HEK293 (cell line): ENCODE measurements around the gene COL6A1.

Source experiments
- SCRT2 ChIP-seq: fragments of 450-650 bp; formaldehyde crosslinking; IDR thresholded peaks from 2 replicates; pipeline ENCODE4 v1.5.1; 2016; ENCODE audit warnings: missing biosample characterization, missing genetic modification characterization
- TCF7L2 ChIP-seq: IDR thresholded peaks from 2 replicates; pipeline ENCODE4 v1.6.1; 2011; ENCODE audit warnings: low read depth, mild to moderate bottlenecking, inconsistent platforms, low read length, moderate library complexity, borderline replicate concordance
- TRIM28 ChIP-seq: IDR thresholded peaks from 2 replicates; pipeline ENCODE4 v1.6.1; 2011; ENCODE audit warnings: low read length, control low read depth, borderline replicate concordance
- ZBTB7A ChIP-seq: fragments of 450-650 bp; formaldehyde crosslinking; IDR thresholded peaks from 2 replicates; pipeline ENCODE4 v1.5.1; 2016; ENCODE audit warnings: low read depth, missing biosample characterization, missing genetic modification characterization
- ZBTB8A ChIP-seq: fragments of 450-650 bp; formaldehyde crosslinking; IDR thresholded peaks from 2 replicates; pipeline ENCODE4 v1.5.1; 2016; ENCODE audit warnings: missing biosample characterization, missing genetic modification characterization
- ZNF549 ChIP-seq: fragments of 450-650 bp; IDR thresholded peaks from 2 replicates; pipeline ENCODE4 v1.5.1; 2018; ENCODE audit warnings: missing biosample characterization, missing genetic modification characterization, mild to moderate bottlenecking, inconsistent platforms, moderate library complexity
- TF ChIP-seq, protein P1 (sequence below): fragments of 450-650 bp; formaldehyde crosslinking; IDR thresholded peaks from 2 replicates; pipeline ENCODE4 v1.5.1; 2016; ENCODE audit warnings: missing biosample characterization, missing genetic modification characterization
- TF ChIP-seq, protein P2 (sequence below): fragments of 450-650 bp; formaldehyde crosslinking; IDR thresholded peaks from 2 replicates; pipeline ENCODE4 v1.5.1; 2016; ENCODE audit warnings: missing biosample characterization, missing genetic modification characterization
- TF ChIP-seq, protein P3 (sequence below): fragments of 450-650 bp; formaldehyde crosslinking; IDR thresholded peaks from 2 replicates; pipeline ENCODE4 v1.5.1; 2016; ENCODE audit warnings: missing biosample characterization, missing genetic modification characterization
- TF ChIP-seq, protein P4 (sequence below): fragments of 450-650 bp; formaldehyde crosslinking; IDR thresholded peaks from 2 replicates; pipeline ENCODE4 v1.5.1; 2016; ENCODE audit warnings: missing biosample characterization, missing genetic modification characterization
- TF ChIP-seq, protein P5 (sequence below): fragments of 450-650 bp; formaldehyde crosslinking; conservative IDR thresholded peaks from 2 replicates; pipeline ENCODE4 v1.5.1; 2016; ENCODE audit warnings: low read depth, missing biosample characterization, missing genetic modification characterization
- TF ChIP-seq, protein P6 (sequence below): fragments of 450-650 bp; formaldehyde crosslinking; IDR thresholded peaks from 2 replicates; pipeline ENCODE4; 2016; ENCODE audit warnings: missing biosample characterization, missing genetic modification characterization
- TF ChIP-seq, protein P7 (sequence below): fragments of 450-650 bp; formaldehyde crosslinking; IDR thresholded peaks from 2 replicates; pipeline ENCODE4 v1.5.1; 2016; ENCODE audit warnings: missing biosample characterization, missing genetic modification characterization

DNA sequence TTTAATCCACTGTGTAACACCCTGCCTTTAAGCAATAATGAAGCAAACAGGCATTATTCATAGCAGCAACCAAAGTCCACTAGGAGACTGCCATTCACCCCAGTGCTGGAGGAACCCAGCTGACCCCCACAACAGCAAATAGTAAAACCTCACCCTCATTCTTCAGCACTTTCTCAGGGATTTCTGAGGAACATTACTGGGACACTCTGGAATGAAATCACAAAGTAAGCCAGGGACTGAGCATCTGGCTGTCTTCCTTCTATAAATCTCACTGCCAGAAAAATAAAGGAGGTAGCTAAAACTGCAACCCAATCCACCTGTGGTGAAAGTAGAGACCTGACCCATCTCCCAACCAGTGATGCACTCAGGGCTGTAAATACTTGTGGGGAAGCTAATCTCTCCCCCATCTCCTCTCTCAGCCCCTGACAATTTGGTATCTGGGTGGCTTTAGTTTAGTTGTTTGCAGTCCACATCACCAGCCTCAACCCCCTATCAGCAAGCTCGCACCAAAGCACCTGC lies 47.1 kb downstream of the COL6A1 start:
- TF ChIP-seq ZNF549 (tag by site-specific recombination): no peak
- TF ChIP-seq, protein P1, sequence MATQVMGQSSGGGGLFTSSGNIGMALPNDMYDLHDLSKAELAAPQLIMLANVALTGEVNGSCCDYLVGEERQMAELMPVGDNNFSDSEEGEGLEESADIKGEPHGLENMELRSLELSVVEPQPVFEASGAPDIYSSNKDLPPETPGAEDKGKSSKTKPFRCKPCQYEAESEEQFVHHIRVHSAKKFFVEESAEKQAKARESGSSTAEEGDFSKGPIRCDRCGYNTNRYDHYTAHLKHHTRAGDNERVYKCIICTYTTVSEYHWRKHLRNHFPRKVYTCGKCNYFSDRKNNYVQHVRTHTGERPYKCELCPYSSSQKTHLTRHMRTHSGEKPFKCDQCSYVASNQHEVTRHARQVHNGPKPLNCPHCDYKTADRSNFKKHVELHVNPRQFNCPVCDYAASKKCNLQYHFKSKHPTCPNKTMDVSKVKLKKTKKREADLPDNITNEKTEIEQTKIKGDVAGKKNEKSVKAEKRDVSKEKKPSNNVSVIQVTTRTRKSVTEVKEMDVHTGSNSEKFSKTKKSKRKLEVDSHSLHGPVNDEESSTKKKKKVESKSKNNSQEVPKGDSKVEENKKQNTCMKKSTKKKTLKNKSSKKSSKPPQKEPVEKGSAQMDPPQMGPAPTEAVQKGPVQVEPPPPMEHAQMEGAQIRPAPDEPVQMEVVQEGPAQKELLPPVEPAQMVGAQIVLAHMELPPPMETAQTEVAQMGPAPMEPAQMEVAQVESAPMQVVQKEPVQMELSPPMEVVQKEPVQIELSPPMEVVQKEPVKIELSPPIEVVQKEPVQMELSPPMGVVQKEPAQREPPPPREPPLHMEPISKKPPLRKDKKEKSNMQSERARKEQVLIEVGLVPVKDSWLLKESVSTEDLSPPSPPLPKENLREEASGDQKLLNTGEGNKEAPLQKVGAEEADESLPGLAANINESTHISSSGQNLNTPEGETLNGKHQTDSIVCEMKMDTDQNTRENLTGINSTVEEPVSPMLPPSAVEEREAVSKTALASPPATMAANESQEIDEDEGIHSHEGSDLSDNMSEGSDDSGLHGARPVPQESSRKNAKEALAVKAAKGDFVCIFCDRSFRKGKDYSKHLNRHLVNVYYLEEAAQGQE: no peak
- TF ChIP-seq, protein P2, sequence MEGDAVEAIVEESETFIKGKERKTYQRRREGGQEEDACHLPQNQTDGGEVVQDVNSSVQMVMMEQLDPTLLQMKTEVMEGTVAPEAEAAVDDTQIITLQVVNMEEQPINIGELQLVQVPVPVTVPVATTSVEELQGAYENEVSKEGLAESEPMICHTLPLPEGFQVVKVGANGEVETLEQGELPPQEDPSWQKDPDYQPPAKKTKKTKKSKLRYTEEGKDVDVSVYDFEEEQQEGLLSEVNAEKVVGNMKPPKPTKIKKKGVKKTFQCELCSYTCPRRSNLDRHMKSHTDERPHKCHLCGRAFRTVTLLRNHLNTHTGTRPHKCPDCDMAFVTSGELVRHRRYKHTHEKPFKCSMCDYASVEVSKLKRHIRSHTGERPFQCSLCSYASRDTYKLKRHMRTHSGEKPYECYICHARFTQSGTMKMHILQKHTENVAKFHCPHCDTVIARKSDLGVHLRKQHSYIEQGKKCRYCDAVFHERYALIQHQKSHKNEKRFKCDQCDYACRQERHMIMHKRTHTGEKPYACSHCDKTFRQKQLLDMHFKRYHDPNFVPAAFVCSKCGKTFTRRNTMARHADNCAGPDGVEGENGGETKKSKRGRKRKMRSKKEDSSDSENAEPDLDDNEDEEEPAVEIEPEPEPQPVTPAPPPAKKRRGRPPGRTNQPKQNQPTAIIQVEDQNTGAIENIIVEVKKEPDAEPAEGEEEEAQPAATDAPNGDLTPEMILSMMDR: no peak
- no peak for TF ChIP-seq TRIM28
- no peak for TF ChIP-seq ZBTB8A (tag by site-specific recombination)
- no peak for TF ChIP-seq ZBTB7A
- TF ChIP-seq, protein P3, sequence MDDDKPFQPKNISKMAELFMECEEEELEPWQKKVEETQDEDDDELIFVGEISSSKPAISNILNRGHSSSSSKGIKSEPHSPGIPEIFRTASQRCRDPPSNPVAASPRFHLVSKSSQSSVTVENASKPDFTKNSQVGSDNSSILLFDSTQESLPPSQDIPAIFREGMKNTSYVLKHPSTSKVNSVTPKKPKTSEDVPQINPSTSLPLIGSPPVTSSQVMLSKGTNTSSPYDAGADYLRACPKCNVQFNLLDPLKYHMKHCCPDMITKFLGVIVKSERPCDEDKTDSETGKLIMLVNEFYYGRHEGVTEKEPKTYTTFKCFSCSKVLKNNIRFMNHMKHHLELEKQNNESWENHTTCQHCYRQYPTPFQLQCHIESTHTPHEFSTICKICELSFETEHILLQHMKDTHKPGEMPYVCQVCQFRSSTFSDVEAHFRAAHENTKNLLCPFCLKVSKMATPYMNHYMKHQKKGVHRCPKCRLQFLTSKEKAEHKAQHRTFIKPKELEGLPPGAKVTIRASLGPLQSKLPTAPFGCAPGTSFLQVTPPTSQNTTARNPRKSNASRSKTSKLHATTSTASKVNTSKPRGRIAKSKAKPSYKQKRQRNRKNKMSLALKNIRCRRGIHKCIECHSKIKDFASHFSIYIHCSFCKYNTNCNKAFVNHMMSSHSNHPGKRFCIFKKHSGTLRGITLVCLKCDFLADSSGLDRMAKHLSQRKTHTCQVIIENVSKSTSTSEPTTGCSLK (tag by site-specific recombination): no peak
- TF ChIP-seq, protein P4, sequence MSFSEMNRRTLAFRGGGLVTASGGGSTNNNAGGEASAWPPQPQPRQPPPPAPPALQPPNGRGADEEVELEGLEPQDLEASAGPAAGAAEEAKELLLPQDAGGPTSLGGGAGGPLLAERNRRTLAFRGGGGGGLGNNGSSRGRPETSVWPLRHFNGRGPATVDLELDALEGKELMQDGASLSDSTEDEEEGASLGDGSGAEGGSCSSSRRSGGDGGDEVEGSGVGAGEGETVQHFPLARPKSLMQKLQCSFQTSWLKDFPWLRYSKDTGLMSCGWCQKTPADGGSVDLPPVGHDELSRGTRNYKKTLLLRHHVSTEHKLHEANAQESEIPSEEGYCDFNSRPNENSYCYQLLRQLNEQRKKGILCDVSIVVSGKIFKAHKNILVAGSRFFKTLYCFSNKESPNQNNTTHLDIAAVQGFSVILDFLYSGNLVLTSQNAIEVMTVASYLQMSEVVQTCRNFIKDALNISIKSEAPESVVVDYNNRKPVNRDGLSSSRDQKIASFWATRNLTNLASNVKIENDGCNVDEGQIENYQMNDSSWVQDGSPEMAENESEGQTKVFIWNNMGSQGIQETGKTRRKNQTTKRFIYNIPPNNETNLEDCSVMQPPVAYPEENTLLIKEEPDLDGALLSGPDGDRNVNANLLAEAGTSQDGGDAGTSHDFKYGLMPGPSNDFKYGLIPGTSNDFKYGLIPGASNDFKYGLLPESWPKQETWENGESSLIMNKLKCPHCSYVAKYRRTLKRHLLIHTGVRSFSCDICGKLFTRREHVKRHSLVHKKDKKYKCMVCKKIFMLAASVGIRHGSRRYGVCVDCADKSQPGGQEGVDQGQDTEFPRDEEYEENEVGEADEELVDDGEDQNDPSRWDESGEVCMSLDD (tag by site-specific recombination): no peak
- no peak for TF ChIP-seq SCRT2 (tag by site-specific recombination)
- TF ChIP-seq, protein P5, sequence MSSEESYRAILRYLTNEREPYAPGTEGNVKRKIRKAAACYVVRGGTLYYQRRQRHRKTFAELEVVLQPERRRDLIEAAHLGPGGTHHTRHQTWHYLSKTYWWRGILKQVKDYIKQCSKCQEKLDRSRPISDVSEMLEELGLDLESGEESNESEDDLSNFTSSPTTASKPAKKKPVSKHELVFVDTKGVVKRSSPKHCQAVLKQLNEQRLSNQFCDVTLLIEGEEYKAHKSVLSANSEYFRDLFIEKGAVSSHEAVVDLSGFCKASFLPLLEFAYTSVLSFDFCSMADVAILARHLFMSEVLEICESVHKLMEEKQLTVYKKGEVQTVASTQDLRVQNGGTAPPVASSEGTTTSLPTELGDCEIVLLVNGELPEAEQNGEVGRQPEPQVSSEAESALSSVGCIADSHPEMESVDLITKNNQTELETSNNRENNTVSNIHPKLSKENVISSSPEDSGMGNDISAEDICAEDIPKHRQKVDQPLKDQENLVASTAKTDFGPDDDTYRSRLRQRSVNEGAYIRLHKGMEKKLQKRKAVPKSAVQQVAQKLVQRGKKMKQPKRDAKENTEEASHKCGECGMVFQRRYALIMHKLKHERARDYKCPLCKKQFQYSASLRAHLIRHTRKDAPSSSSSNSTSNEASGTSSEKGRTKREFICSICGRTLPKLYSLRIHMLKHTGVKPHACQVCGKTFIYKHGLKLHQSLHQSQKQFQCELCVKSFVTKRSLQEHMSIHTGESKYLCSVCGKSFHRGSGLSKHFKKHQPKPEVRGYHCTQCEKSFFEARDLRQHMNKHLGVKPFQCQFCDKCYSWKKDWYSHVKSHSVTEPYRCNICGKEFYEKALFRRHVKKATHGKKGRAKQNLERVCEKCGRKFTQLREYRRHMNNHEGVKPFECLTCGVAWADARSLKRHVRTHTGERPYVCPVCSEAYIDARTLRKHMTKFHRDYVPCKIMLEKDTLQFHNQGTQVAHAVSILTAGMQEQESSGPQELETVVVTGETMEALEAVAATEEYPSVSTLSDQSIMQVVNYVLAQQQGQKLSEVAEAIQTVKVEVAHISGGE: no peak
- TF ChIP-seq, protein P6, sequence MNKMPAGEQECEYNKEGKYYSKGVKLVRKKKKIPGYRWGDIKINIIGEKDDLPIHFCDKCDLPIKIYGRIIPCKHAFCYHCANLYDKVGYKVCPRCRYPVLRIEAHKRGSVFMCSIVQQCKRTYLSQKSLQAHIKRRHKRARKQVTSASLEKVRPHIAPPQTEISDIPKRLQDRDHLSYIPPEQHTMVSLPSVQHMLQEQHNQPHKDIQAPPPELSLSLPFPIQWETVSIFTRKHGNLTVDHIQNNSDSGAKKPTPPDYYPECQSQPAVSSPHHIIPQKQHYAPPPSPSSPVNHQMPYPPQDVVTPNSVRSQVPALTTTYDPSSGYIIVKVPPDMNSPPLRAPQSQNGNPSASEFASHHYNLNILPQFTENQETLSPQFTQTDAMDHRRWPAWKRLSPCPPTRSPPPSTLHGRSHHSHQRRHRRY (tag by site-specific recombination): no peak
- no peak for TF ChIP-seq TCF7L2
- TF ChIP-seq, protein P7, sequence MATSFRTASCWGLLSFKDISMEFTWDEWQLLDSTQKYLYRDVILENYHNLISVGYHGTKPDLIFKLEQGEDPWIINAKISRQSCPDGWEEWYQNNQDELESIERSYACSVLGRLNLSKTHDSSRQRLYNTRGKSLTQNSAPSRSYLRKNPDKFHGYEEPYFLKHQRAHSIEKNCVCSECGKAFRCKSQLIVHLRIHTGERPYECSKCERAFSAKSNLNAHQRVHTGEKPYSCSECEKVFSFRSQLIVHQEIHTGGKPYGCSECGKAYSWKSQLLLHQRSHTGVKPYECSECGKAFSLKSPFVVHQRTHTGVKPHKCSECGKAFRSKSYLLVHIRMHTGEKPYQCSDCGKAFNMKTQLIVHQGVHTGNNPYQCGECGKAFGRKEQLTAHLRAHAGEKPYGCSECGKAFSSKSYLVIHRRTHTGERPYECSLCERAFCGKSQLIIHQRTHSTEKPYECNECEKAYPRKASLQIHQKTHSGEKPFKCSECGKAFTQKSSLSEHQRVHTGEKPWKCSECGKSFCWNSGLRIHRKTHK: no peak
